Measurements from ENCODE around the gene MAN1A2.

MAN1A2 gene

GRCh38 chr1:117362986-117363385 is 4.3 kb upstream of the MAN1A2 start:
- DNase-seq (ENCODE audit: low read depth), result no peak

DNA sequence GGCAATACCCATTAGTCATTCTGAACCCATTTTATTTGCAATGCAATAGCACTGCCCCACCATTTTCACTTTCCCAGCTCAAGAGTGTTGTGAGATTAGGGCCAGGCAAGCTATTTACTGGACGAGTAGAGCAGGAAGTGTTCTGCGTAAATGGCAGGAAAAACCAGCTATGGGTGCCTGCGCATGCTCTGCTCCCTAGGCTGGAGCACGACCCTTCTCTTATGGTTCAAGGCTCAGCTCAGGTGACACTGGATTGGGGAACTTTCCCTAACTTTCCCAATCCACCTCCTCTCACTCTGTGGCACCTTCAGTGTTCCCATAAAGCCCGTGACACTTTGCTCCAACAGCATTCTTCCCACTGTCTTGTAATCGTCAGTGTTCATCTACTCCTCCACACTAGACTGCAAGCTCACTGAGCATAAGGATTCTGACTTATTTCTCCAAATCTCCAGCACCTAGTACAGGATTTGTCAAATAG is 3.6 kb upstream of the MAN1A2 start:
- DNase-seq (ENCODE audit: low read depth), result no peak

DNA sequence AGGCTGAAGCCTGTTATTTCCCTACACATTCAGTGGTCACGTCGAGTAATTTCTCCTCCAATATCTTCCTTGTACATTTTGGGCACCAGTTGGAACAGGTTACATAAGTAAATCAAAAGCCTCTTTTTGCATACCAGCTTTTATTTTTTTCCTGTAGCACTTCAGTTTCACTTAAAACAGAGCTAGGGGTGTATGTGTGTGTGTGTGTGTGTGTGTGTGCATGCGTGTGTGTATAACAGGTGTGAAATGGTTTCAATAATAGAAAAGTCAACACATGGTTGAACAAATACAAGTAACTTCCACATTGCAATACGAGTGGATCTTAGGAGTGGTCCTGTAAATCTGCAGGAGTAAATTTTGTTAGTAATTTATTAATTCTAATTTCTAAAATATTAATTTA is 3.0 kb upstream of the MAN1A2 start:
- no peak for DNase-seq (ENCODE audit: low read depth)

- DNase-seq (ENCODE audit: low read depth), result no peak
Measured at GRCh38 chr1:117365350-117366176, 1.7 kb upstream of the MAN1A2 start.

DNA sequence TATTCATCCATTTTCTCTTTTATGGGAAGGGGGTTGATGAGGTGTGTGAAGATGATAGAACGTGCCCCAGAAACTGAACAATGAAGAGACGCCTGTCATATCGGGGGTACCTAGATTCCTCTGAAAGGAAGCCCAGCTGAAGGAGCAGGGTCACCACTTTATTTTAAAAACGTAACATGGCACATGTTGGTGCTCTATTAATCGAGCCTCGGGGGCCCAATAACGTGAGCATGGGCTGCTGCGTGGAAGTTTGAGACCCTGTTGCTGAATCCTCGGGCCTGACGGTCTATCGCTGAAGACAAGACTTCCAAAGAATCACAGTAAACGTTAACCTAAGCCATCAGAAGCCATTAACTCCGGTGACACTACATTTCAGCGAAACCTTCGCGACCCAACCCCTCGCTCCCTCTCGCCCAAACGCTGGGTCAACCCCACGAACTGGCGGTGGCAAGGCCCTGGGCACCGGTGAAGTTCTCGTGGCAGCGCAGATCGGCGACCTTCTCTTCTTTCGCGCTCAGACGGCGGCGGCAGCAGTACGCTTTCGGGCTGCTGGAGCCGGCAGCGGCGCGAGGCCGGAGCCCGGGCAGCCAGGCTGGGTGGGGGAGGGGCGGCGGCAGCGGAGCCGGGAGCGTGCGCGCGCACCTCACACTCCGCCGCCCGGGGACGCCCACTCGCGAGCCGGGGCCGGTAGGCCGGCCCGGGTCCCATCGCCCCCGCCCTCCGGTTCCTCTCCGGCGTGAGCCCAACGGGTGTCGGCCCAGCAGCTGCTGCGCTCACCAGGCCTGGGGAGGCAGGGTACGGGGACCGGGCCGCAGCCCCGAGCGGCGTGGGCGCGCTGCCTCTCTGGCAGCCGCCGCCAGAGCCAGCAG is 838 bp upstream of the MAN1A2 start:
- peak; percentile 75 for DNase-seq (ENCODE audit: low read depth)

- no peak for DNase-seq (ENCODE audit: low read depth)
Measured at GRCh38 chr1:117368116-117369108, 1.2 kb downstream of the MAN1A2 start.

GRCh38 chr1:117370071-117370470 is 2.8 kb downstream of the MAN1A2 start:
- DNase-seq (ENCODE audit: low read depth), result no peak

- no peak for DNase-seq (ENCODE audit: low read depth)
Measured at GRCh38 chr1:117370509-117370908, 3.3 kb downstream of the MAN1A2 start.

- DNase-seq (ENCODE audit: low read depth), result no peak
Measured at GRCh38 chr1:117371441-117372151, 4.3 kb downstream of the MAN1A2 start.

GRCh38 chr1:117372863-117373412 is 5.7 kb downstream of the MAN1A2 start:
- no peak for DNase-seq (ENCODE audit: low read depth)

- no peak for DNase-seq (ENCODE audit: low read depth)
Measured at GRCh38 chr1:117373932-117374331, 6.7 kb downstream of the MAN1A2 start.

DNA sequence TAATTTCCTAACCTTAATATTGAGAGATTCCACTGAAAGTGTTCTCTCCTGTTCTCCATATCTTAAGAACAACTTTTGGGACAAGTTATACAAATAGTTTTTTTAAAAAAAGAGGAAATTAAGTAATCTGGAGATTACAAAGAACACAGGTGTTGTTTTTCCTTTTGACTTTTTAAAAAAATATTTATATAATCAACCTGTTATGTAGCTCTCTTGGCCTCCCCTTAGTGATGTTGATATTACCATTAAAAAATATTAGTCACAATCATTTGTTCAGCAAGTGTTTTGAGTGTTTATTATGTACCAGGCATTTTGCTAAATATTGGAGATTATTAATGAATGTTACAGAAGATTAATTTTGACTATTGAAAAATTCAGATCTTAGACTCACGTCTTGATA is 8.1 kb downstream of the MAN1A2 start:
- DNase-seq (ENCODE audit: low read depth), result no peak

- DNase-seq (ENCODE audit: low read depth), result no peak
Measured at GRCh38 chr1:117387060-117387633, 19.9 kb downstream of the MAN1A2 start.

- no peak for DNase-seq (ENCODE audit: low read depth)
Measured at GRCh38 chr1:117388328-117388727, 21.1 kb downstream of the MAN1A2 start.

GRCh38 chr1:117389284-117389683 is 22.0 kb downstream of the MAN1A2 start:
- no peak for DNase-seq (ENCODE audit: low read depth)

GRCh38 chr1:117389779-117390178 is 22.5 kb downstream of the MAN1A2 start:
- no peak for DNase-seq (ENCODE audit: low read depth)

- no peak for DNase-seq (ENCODE audit: low read depth)
Measured at GRCh38 chr1:117392771-117393170, 25.5 kb downstream of the MAN1A2 start.

GRCh38 chr1:117396074-117396473 is 28.8 kb downstream of the MAN1A2 start:
- no peak for DNase-seq (ENCODE audit: low read depth)

- DNase-seq (ENCODE audit: low read depth), result no peak
Measured at GRCh38 chr1:117396636-117397035, 29.4 kb downstream of the MAN1A2 start.

- DNase-seq (ENCODE audit: low read depth), result no peak
Measured at GRCh38 chr1:117398957-117399356, 31.7 kb downstream of the MAN1A2 start.
